SU-DHL-6 (cell line): ENCODE measurements around the gene SPRED2.

Source experiments
- H2AFZ ChIP-seq: fragments of 200-600 bp; sonication (generic); 2 replicates; pipeline ENCODE4 v1.6.1; 2014; ENCODE audit warnings: low read depth, mild to moderate bottlenecking, moderate library complexity, mixed read lengths, antibody characterized with exemption, low read length; ENCODE audit not compliant: severe bottlenecking
- H3F3A ChIP-seq: fragments of 200-600 bp; shearing (Covaris generic); 2 replicates; pipeline ENCODE4 v1.6.0; 2016; ENCODE audit warnings: antibody characterized with exemption, mild to moderate bottlenecking; ENCODE audit not compliant: insufficient read depth
- H3K27ac ChIP-seq: fragments of 200-600 bp; sonication (generic); 2 replicates; pipeline ENCODE4 v1.5.1; 2016; ENCODE audit warnings: low read depth, mild to moderate bottlenecking, low read length, moderate library complexity, mixed read lengths
- H3K27me3 ChIP-seq: fragments of 200-600 bp; sonication (generic), shearing (Covaris generic); 2 replicates; pipeline ENCODE4 v1.6.0; 2014; ENCODE audit warnings: mild to moderate bottlenecking, low read length
- H3K36me3 ChIP-seq: fragments of 200-600 bp; sonication (generic); 2 replicates; pipeline ENCODE4 v1.6.1; 2014; ENCODE audit warnings: mild to moderate bottlenecking, low read length, mixed read lengths
- H3K4me2 ChIP-seq: fragments of 300-600, 200-600 bp; shearing (Covaris generic), sonication (generic); 2 replicates; pipeline ENCODE4 v1.6.0; 2014; ENCODE audit warnings: low read length, low read depth, mild to moderate bottlenecking; ENCODE audit not compliant: poor library complexity, severe bottlenecking
- H3K4me3 ChIP-seq: fragments of 200-600 bp; sonication (generic); 2 replicates; pipeline ENCODE4 v1.5.1; 2014; ENCODE audit warnings: antibody characterized with exemption, low read length, mild to moderate bottlenecking, mixed read lengths; ENCODE audit not compliant: insufficient read depth, poor library complexity, severe bottlenecking
- H3K79me2 ChIP-seq: fragments of 200-600 bp; sonication (generic); 2 replicates; pipeline ENCODE4 v1.6.1; 2014; ENCODE audit warnings: mild to moderate bottlenecking, low read length, moderate library complexity; ENCODE audit not compliant: insufficient read depth
- H3K9ac ChIP-seq: fragments of 200-600 bp; sonication (generic); 2 replicates; pipeline ENCODE4 v1.7.0; 2014; ENCODE audit warnings: mild to moderate bottlenecking, low read length
- H3K9me2 ChIP-seq: fragments of 200-600 bp; sonication (generic); replicated peaks from 2 replicates; pipeline ENCODE4 v1.6.1; 2014; ENCODE audit warnings: low read length; ENCODE audit not compliant: insufficient read depth
- H3K9me3 ChIP-seq: fragments of 200-600 bp; sonication (generic); 2 replicates; pipeline ENCODE4 v1.6.1; 2014; ENCODE audit warnings: low read length, mixed read lengths; ENCODE audit not compliant: insufficient read depth
- H4K20me1 ChIP-seq: fragments of 200-600 bp; sonication (generic); 2 replicates; pipeline ENCODE4 v1.6.1; 2014; ENCODE audit warnings: low read depth, mild to moderate bottlenecking, antibody characterized with exemption, low read length, moderate library complexity, mixed read lengths
- CTCF ChIP-seq: fragments of 200-600 bp; sonication (generic); IDR thresholded peaks from one replicate; pipeline ENCODE4 v1.5.1; 2017; ENCODE audit warnings: antibody characterized with exemption, mild to moderate bottlenecking, low read length, moderate library complexity; ENCODE audit not compliant: insufficient read depth, poor library complexity, severe bottlenecking
- EZH2phosphoT487 ChIP-seq: fragments of 200-600 bp; sonication (generic), shearing (Covaris generic); conservative IDR thresholded peaks from 2 replicates; pipeline ENCODE4 v1.6.1; 2018; ENCODE audit warnings: mild to moderate bottlenecking, antibody characterized with exemption, low read length, moderate library complexity, mixed read lengths

Gene SPRED2

GRCh38 chr2:65466551-65466950, 34.2 kb upstream of the SPRED2 start:
- H3K27me3 ChIP-seq = no peaks in the 10 kb centered on the region
- H3K9ac ChIP-seq = no peak overlapping the region
- H3K79me2 ChIP-seq = no peaks in the 10 kb centered on the region
- no peak overlapping the region for H3K27ac ChIP-seq
- TF ChIP-seq EZH2phosphoT487 (no peak), CTCF (no peak)
- H3K4me2 ChIP-seq = no peak overlapping the region
- no peak overlapping the region for H3K4me3 ChIP-seq
- no peaks in the 10 kb centered on the region for H3K36me3 ChIP-seq
- H4K20me1 ChIP-seq = no peaks in the 10 kb centered on the region
- no peak overlapping the region for H2AFZ ChIP-seq
- no peaks in the 10 kb centered on the region for H3K9me2 ChIP-seq
- no peaks in the 10 kb centered on the region for H3K9me3 ChIP-seq
- H3F3A ChIP-seq = no peaks in the 10 kb centered on the region

- H3K9ac ChIP-seq = no peak overlapping the region
- TF ChIP-seq EZH2phosphoT487 (no peak), CTCF (no peak)
- H3K27me3 ChIP-seq = no peaks in the 10 kb centered on the region
- no peak overlapping the region for H2AFZ ChIP-seq
- H3F3A ChIP-seq = no peaks in the 10 kb centered on the region
- no peak overlapping the region for H3K27ac ChIP-seq
- H3K9me2 ChIP-seq = no peaks in the 10 kb centered on the region
- H3K79me2 ChIP-seq = no peaks in the 10 kb centered on the region
- no peak overlapping the region for H3K4me2 ChIP-seq
- H3K4me3 ChIP-seq = no peak overlapping the region
- no peaks in the 10 kb centered on the region for H3K9me3 ChIP-seq
- H3K36me3 ChIP-seq = no peaks in the 10 kb centered on the region
- no peaks in the 10 kb centered on the region for H4K20me1 ChIP-seq
Measured at GRCh38 chr2:65465857-65466256, 33.5 kb upstream of the SPRED2 start.

- TF ChIP-seq CTCF (no peak), EZH2phosphoT487 (no peak)
- H3K36me3 ChIP-seq = no peaks in the 10 kb centered on the region
- H3F3A ChIP-seq = no peaks in the 10 kb centered on the region
- H3K9ac ChIP-seq = no peak overlapping the region
- no peaks in the 10 kb centered on the region for H3K27me3 ChIP-seq
- H3K79me2 ChIP-seq = no peaks in the 10 kb centered on the region
- H4K20me1 ChIP-seq = no peaks in the 10 kb centered on the region
- no peak overlapping the region for H3K4me2 ChIP-seq
- no peak overlapping the region for H2AFZ ChIP-seq
- no peaks in the 10 kb centered on the region for H3K9me2 ChIP-seq
- H3K4me3 ChIP-seq = no peak overlapping the region
- H3K27ac ChIP-seq = no peak overlapping the region
- no peaks in the 10 kb centered on the region for H3K9me3 ChIP-seq
Measured at GRCh38 chr2:65465124-65465523, 32.7 kb upstream of the SPRED2 start.

- no peaks in the 10 kb centered on the region for H3K79me2 ChIP-seq
- no peak overlapping the region for H3K9ac ChIP-seq
- H3K36me3 ChIP-seq = no peaks in the 10 kb centered on the region
- TF ChIP-seq EZH2phosphoT487 = no peak
- TF ChIP-seq CTCF = no peak
- no peaks in the 10 kb centered on the region for H3F3A ChIP-seq
- H3K4me2 ChIP-seq = no peak overlapping the region
- no peaks in the 10 kb centered on the region for H3K9me2 ChIP-seq
- H2AFZ ChIP-seq = no peak overlapping the region
- no peaks in the 10 kb centered on the region for H3K9me3 ChIP-seq
- no peaks in the 10 kb centered on the region for H4K20me1 ChIP-seq
- H3K4me3 ChIP-seq = no peak overlapping the region
- no peak overlapping the region for H3K27ac ChIP-seq
- no peaks in the 10 kb centered on the region for H3K27me3 ChIP-seq
Measured at GRCh38 chr2:65464604-65465003, 32.2 kb upstream of the SPRED2 start.
